ENCODE data around the gene PARVB. TPM values are rescaled to one million over a fixed set of nuclear protein-coding genes. Genes with fewer than 3 reads are reported as not detected.

Gene PARVB
- total RNA-seq, 1 experiment from 2014 or later: 32.7 TPM

DNA sequence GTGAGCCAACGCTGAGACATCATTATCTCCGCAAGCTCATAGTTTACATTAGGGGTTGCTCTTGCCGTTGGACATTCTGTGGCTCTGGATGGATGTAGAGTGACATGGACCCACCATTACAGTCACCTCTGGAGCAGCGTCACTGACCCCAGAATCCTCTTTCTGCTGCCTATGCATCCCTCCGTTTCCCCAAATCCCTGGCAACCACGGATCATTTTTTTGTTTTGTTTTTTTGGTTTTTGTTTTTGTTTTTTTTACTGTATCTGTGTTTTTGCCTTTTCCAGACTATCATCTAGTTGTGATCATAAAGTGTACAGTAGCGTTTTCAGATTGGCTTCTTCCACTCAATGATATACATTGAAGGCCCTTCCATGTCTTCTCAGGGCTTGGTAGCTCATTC is 4.0 kb downstream of the PARVB start:
- DNase-seq (ENCODE audit: low spot score): no peak

DNA sequence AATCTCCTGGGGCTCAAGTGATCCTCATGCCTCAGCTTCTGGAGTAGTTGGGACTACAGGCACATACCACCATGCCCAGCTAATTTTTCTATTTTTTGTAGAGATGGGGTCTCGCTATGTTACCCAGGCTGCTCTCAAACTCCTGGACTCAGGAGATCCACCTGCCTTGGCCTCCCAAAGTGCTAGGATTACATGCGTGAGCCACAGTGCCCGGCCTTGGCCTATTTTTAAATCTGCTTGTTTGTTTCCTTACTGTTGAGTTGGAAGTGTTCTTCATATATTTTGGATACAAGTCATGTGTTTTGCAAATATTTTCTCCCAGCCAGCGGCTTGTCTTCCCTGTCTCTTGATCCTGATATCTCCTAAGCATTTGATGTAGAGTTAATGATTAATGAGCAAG is 5.0 kb downstream of the PARVB start:
- no peak for DNase-seq (ENCODE audit: low spot score)

DNA sequence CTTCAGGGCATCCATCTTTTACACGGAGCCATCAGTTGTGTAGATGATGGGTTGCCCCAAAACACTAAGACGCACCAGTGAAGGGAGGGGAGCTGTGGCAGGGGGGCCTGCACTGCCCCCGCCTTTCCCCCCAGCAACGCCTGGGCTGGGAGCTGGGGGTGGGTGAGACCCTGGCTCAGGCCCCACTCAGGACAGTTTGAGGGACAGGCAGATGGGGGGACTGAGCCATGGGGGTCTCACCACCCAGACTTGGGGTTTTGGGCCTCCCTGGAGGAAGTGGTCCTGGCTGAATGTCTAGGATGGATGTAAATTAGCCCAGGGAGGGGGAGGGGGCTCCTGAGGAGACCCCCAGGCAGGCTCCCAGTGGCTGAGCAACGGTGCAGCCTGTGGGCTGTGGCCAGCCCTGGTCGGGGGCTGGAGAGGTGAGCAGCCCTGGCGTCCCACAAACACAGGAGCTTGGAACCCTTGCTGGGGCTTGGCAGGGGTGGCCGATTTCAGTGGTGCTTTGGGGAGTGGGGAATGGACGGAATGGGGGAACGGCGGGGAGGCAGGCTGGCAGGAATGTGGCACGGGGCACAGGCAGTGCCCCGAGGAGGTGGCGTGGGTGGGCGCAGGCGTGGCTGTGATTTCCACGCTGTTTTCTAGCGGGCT is 6.1 kb downstream of the PARVB start:
- DNase-seq (ENCODE audit: low spot score): no peak

DNA sequence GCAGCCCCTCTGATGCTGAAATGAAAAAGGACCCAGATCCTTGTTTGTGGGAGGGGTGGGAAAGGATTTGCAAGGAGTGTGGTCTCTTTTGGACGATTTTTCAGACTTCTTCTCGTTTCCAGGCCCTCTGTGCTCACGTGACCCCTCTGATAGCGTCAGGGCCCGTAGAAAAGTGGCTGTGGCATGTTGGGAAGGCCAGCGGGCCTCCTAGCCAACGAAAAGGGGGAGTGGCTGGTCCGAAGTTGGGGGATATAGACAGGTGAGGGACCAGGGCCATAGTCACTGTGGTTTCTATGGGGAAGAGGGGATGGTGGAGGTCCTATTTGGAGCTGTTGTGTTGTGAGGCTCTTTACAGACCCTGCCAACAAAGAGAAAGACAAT is 6.6 kb downstream of the PARVB start:
- no peak for DNase-seq (ENCODE audit: low spot score)

DNA sequence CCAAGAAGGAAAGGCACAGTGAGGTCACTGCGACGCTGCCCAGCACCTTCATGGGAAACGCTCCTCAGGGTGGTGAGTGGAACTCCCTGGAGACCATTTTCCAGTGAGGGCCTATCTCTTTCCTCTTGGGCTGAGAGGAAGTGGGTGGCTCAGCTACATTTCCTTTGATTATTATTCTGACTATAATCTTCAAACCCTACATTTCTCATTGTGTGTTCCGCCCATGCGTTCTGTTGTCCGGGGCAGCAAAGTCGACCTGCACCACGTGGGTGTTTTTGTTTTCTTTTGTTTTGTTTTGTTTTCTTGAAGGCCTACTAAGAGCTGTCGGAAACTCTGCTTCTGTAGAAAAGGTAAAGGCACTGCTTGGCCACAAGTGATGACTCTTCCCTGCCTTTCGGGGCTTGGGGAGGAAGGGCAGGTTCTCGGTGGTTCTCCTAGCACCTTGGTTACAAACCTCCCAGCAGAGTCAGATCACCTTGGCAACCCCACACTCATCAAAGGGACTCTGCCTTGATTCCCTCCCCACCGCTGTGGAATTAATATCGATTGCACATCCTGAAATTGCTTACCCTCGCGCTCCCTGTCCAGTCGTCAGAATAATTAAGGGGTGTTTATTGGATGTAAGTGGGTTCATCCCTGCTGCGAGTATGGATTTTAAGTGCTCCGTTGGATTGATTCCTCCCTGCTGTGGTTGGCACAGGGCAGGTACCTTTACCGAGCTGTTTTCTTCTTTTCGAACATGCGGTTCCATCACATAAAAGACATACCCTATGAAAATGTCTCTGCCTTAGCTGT is 7.3 kb downstream of the PARVB start:
- DNase-seq (ENCODE audit: low spot score): no peak

DNA sequence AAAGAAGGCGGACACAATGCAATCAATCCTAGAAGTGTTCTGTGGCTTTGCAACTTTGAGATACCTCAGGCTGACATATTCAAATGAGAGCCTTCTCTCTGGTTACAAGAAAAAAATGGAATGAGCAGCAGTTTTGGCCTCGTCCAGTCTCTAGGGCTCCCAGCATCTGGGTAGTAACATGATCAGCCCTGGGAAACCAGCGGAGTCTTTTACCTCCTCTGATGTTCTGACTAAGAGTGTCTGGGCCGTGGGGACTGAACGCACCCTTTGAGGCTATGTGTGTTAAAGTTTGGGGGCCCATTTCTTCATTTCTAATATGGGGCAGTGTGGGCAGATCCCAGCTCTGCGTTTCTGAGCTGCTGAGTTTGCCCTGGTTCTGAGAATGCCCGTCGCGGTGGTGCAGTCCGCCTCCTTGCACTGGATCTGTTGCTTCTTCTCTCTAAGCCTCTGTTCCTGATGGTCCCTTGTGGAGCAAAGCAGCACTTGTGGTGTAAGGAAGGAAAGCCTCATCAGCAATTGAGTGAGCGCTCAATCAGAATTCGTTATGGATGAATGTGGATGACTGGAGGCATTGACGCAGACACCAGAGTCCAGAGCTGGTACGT is 8.1 kb downstream of the PARVB start:
- DNase-seq (ENCODE audit: low spot score): no peak

GRCh38 chr22:44033287-44033686 is 9.2 kb downstream of the PARVB start:
- no peak for DNase-seq (ENCODE audit: low spot score)

DNA sequence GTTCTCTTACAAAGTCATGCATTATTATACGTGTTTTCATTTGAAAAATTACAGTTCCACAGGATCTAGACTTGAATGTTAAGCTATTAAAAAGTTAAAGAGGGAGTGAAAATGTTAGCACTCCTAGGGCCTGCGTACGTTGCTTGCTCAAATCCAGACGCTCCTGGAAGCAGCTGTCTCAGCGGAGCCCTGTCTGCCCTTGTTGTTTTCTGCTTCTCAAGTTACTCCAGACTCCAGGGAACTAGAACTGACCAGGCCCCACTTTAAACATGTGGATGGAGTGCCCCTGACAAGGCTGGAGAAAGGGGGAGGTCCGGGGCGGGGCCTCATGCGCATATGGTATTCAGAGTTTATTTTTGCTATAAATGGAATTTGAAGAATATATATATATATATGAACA is 9.6 kb downstream of the PARVB start:
- DNase-seq (ENCODE audit: low spot score): no peak

DNA sequence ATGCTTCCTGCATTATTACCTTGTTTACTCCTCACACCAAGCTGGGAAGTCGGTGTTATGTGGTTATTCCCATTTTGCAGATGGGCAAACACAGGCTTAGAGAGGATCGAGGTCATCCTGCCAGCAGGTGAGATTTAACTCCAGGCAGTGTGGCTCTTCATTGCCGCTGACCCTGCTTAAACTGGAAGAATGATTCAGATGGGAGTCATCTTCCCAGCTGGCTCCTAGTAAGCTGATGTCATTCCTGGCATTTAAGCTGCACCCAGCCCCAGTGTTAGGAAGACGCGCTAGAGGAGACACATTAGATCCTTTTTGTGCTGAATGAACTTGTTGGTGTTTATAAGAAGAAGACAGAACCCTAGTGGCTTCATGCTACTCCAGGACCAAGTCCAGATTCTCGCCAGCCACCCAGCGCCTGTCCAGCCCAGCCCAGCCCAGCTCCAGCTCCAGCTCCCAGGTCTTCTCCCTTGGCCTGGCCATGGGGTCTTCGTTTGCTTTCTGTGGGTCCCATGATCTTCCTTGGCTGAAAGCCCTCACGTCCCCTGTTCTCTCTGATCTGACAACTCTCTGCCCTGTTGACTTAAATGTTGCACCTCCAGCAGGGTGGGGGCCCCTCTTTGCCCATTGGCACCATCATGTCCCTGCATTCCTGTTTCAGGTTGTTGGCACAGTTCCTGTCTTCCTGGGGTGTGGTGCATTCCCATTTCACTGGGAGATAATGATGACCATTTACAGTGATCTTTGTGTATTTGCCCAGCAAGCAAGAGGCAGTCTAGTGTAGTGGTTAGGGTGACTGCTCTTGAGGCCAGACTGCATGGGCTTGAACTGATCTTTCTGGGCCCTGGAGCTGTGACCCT is 13.6 kb downstream of the PARVB start:
- peak; percentile 78 for DNase-seq (ENCODE audit: low spot score)

DNA sequence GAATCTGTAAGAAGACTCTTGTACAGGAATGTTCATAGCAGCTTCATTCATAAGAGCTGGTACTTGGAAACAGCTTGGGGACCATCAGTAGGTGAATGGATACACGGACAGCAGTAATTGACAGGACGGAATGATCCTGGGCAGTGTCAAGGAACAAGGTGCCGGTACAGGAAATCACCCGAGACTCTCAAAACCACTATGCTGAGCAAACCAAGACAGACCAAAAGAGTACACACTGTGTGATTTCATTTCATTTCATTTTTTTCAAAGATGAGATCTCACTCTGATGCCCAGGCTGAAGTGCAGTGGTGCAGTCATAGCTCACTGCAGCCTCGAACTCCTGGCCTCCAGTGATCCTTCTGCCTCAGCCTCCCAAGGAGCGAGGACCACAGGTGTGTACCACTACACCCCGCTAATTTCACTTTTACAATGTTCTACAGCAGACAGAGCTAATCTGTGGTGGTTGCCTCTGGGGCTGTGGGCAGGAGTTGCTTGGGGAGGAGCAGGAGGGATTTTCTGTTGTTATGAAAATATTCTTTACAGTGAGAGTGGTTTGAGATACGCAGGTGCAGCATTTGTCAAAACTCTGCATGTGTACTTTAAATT is 15.6 kb downstream of the PARVB start:
- no peak for DNase-seq (ENCODE audit: low spot score)

GRCh38 chr22:44042249-44043218 is 18.4 kb downstream of the PARVB start:
- no peak for DNase-seq (ENCODE audit: low spot score)

GRCh38 chr22:44045145-44045544 is 21.0 kb downstream of the PARVB start:
- no peak for DNase-seq (ENCODE audit: low spot score)

- DNase-seq (ENCODE audit: low spot score): no peak
These were observed 22.5 kb downstream of the PARVB start for GRCh38 chr22:44046485-44047141.

DNA sequence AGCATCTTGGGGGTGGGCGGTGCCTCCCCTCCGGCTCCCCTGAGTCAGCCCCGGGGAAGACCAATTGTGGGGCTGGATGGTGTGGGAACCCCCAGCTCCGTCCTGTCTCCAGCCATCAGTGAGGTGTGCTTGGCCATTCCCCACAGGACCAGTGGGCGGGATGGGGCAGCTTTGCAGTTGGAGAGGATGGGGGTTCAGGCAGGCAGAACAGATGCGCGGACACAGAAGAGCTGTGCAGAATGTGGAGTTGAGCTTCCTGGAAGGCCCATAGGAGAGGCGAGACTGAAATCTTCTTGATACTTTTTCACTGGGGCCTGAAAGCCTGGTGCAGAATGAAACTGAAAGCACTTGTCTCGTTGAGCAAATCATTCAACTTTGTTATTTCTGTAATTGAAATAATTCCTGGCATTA is 23.8 kb downstream of the PARVB start:
- DNase-seq (ENCODE audit: low spot score): no peak

DNA sequence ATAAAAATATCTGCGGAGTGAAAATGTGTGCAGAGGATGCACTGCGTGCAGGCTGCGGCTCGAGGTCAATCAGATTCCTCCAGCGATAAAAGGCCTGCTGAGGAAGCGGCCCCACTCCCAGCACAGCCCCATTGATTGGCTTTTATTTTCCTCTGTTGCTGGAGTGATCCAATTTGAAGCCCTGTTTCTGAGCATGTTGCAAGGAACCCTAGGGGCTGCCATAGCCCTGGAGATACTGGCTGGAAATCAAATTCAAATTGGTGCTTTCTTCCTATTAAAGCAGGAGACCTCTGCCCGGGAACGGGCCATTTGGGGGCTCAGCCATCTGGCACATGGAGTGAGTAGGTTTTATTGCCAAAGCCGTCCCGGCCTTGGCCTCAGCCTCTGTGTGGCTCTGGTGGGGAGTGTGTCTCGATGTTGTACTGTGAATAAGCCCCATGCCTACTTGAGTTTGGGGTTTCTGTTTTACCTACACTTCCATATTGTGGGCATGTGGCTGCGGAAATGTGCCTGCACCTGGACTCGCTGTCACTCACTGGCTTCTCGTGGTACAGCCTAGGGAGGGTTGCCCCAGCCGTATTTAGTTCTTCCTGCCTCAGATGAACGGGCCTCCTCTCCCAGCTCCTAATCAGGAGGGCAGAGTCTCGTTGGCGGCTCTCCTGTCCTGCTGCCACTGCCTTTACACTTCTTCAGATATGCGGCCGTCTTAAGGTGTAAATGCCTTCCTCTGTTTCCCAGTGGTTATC is 25.6 kb downstream of the PARVB start:
- DNase-seq (ENCODE audit: low spot score): no peak

DNA sequence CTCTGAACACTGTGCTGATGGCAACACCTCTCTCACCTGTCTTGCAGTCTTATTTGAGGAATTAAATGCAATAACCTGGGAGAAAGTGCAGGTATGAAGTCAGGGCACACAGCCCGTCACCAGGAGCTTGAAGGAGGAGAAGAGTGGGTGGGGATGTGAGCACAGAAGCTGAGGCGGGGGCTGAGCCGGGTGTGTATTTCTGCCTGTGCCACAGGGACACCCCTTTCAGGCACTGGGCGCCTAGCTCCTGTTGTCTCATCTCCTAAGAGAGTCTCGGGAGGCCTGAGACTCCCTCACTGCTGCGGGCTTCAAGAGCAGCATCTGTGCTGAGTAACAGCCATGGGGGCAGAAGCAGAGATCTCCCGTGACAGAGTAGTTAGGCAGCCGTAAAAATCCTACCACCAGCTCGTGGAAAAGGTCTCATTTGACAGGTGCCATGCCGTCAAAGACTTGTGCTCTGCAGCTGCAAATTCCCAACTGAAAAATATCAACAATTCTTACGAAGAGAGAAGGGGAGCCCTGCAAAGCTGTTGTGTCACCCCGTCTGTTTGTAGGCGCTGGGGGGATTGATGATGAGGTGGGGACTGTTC is 26.8 kb downstream of the PARVB start:
- DNase-seq (ENCODE audit: low spot score): no peak

DNA sequence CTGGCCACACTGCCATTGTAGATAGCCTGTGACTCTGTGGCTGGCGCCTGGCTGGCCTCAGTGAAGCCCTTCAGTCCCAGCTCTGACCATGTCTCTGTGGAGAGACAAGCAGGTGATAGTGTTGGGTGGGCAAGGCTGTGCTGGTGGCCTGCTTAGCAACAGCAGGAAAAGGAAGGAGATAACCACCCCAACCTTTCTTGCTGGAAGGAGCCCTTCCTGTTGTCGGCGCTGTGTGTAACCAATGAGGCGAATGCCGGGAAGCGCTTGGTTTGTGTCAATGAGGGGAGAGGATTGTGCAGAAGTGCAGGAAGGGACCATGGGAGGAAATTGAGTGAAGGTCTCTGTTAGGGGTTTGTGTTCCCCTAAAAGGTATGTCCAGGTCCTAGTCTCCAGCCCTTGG is 27.3 kb downstream of the PARVB start:
- no peak for DNase-seq (ENCODE audit: low spot score)

DNA sequence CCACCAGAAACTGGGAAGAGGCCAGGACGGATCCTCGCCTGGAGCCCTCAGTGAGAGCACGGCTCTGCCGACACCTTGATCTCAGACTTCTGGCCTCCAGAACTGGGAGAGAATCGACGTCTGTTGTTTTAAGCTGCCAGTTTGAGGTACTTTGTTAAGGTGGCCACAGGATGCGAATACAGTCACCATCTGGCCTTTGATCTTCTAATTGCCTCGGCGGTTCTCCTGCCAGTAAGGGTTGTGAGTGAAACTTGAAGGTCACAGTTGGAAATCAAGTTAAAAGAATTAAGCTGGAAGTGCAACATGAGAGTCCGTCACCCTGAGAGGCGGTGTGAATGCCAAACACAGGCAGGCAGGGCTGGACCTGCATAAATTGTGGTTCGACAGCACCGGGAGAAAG is 27.9 kb downstream of the PARVB start:
- no peak for DNase-seq (ENCODE audit: low spot score)

- no peak for DNase-seq (ENCODE audit: low spot score)
These were observed 31.7 kb downstream of the PARVB start for GRCh38 chr22:44055805-44056204.

Data from H4 (cell line).